Activated CD4-positive, alpha-beta T cell treated with anti-CD3 and anti-CD28 coated beads for 1 hour (primary cell): ENCODE measurements around the gene CHCHD3.

ENCODE experiments used
- DNase-seq: peaks from one replicate; pipeline ENCODE4 v3.0.0-alpha.2; 2020

The CHCHD3 gene

GRCh38 chr7:132764762-132765161 lies 317.1 kb downstream of the CHCHD3 start:
- no peak for DNase-seq

GRCh38 chr7:132760866-132761265 lies 321.0 kb downstream of the CHCHD3 start:
- DNase-seq, result no peak

GRCh38 chr7:132760244-132760623 lies 321.7 kb downstream of the CHCHD3 start:
- DNase-seq, result no peak

- no peak for DNase-seq
Measured at GRCh38 chr7:132759482-132760243, 322.2 kb downstream of the CHCHD3 start.

GRCh38 chr7:132758986-132759385 lies 322.9 kb downstream of the CHCHD3 start:
- DNase-seq, result no peak

GRCh38 chr7:132757783-132758182 lies 324.1 kb downstream of the CHCHD3 start:
- no peak for DNase-seq

GRCh38 chr7:132756484-132756990 lies 325.4 kb downstream of the CHCHD3 start:
- DNase-seq, result no peak

- no peak for DNase-seq
Measured at GRCh38 chr7:132755538-132756483, 326.1 kb downstream of the CHCHD3 start.

- no peak for DNase-seq
Measured at GRCh38 chr7:132752431-132752830, 329.5 kb downstream of the CHCHD3 start.

GRCh38 chr7:132751244-132751647 lies 330.6 kb downstream of the CHCHD3 start:
- no peak for DNase-seq

GRCh38 chr7:132750530-132751217 lies 331.2 kb downstream of the CHCHD3 start:
- no peak for DNase-seq

GRCh38 chr7:132750096-132750495 lies 331.8 kb downstream of the CHCHD3 start:
- DNase-seq, result no peak

GRCh38 chr7:132745510-132745909 lies 336.4 kb downstream of the CHCHD3 start:
- no peak for DNase-seq

- no peak for DNase-seq
Measured at GRCh38 chr7:132743974-132744373, 337.9 kb downstream of the CHCHD3 start.

GRCh38 chr7:132742189-132742612 lies 339.7 kb downstream of the CHCHD3 start:
- DNase-seq, result no peak

- DNase-seq, result no peak
Measured at GRCh38 chr7:132740176-132740575, 341.7 kb downstream of the CHCHD3 start.

GRCh38 chr7:132739271-132739955 lies 342.5 kb downstream of the CHCHD3 start:
- DNase-seq, result no peak

- no peak for DNase-seq
Measured at GRCh38 chr7:132738254-132738653, 343.6 kb downstream of the CHCHD3 start.

- DNase-seq, result no peak
Measured at GRCh38 chr7:132735476-132735875, 346.4 kb downstream of the CHCHD3 start.
